ENCODE measurements around the gene TEX22. TPM values are rescaled to one million over a fixed set of nuclear protein-coding genes. Genes with fewer than 3 reads are reported as not detected.

The TEX22 gene
- total RNA-seq, 1 donor from 2014 or later, result not detected

- Histone ChIP-seq H3K4me3 (no peak overlapping the region), H3K79me2 (ENCODE audit: low read depth) (no peaks in the 10 kb centered on the region), H3K27ac (no peak overlapping the region), H3K9ac (no peak overlapping the region), H4K20me1 (ENCODE audit: low read depth) (peaks cover 4% of the 10 kb centered on the region), H3K27me3 (no peaks in the 10 kb centered on the region), H2AFZ (replicated peaks) (no peak overlapping the region), H3K9me3 (ENCODE audit: low read depth) (no peaks in the 10 kb centered on the region), H3F3A (ENCODE audit: low read depth) (peaks cover 14% of the 10 kb centered on the region), H3K36me3 (no peaks in the 10 kb centered on the region), H3K4me2 (no peak overlapping the region), H3K4me1 (no peaks in the 10 kb centered on the region)
- no peaks in the 10 kb centered on the region for H3K4me1 Mint-ChIP-seq
- peaks cover 4% of the 10 kb centered on the region for H3K27me3 Mint-ChIP-seq (ENCODE audit: insufficient read depth, low read depth)
- no peak for DNase-seq (ENCODE audit: low spot score)
- peaks cover 8% of the 10 kb centered on the region for H3K36me3 Mint-ChIP-seq
- no peak for TF ChIP-seq CTCF (IDR thresholded peaks at IDR 0.05)
- TF ChIP-seq EZH2phosphoT487 (IDR thresholded peaks at IDR 0.05), result no peak
- no peak for TF ChIP-seq EZH2 (IDR thresholded peaks at IDR 0.05)
- H3K4me3 Mint-ChIP-seq, result no peak overlapping the region
- peak overlapping the region; percentile 33 for H3K27ac Mint-ChIP-seq
- H3K9me3 Mint-ChIP-seq, result no peaks in the 10 kb centered on the region
Measured at GRCh38 chr14:105366386-105367074, 31.8 kb upstream of the TEX22 start.

GRCh38 chr14:105367116-105368031 lies 31.0 kb upstream of the TEX22 start:
- H3K79me2 ChIP-seq (ENCODE audit: low read depth), result no peaks in the 10 kb centered on the region
- no peak for DNase-seq (ENCODE audit: low spot score)
- peaks cover 14% of the 10 kb centered on the region for H3F3A ChIP-seq (ENCODE audit: low read depth)
- Mint-ChIP-seq H3K4me1 (no peaks in the 10 kb centered on the region), H3K27ac (peak overlapping the region; percentile 33), H3K4me3 (no peak overlapping the region), H3K36me3 (peaks cover 8% of the 10 kb centered on the region), H3K27me3 (ENCODE audit: insufficient read depth, low read depth) (peaks cover 4% of the 10 kb centered on the region), H3K9me3 (no peaks in the 10 kb centered on the region)
- no peaks in the 10 kb centered on the region for H3K27me3 ChIP-seq
- no peak overlapping the region for H3K4me3 ChIP-seq
- no peak overlapping the region for H3K9ac ChIP-seq
- H3K9me3 ChIP-seq (ENCODE audit: low read depth), result no peaks in the 10 kb centered on the region
- H3K27ac ChIP-seq, result no peak overlapping the region
- no peaks in the 10 kb centered on the region for H3K36me3 ChIP-seq
- no peak overlapping the region for H2AFZ ChIP-seq (replicated peaks)
- H3K4me2 ChIP-seq, result no peak overlapping the region
- no peaks in the 10 kb centered on the region for H3K4me1 ChIP-seq
- TF ChIP-seq EZH2 (IDR thresholded peaks at IDR 0.05) (no peak), CTCF (IDR thresholded peaks at IDR 0.05) (no peak), EZH2phosphoT487 (IDR thresholded peaks at IDR 0.05) (no peak)
- peaks cover 4% of the 10 kb centered on the region for H4K20me1 ChIP-seq (ENCODE audit: low read depth)

GRCh38 chr14:105368032-105368417 lies 30.3 kb upstream of the TEX22 start:
- H3K9me3 ChIP-seq (ENCODE audit: low read depth), result no peaks in the 10 kb centered on the region
- H3K36me3 Mint-ChIP-seq, result peaks cover 10% of the 10 kb centered on the region
- no peaks in the 10 kb centered on the region for H3K36me3 ChIP-seq

More at GRCh38 chr14:105368032-105368417, 30.3 kb upstream of the TEX22 start:
- Mint-ChIP-seq H3K9me3 (peaks cover 2% of the 10 kb centered on the region), H3K27me3 (ENCODE audit: insufficient read depth, low read depth) (peaks cover 4% of the 10 kb centered on the region), H3K4me3 (no peak overlapping the region), H3K4me1 (no peaks in the 10 kb centered on the region), H3K27ac (no peak overlapping the region)
- no peak overlapping the region for H3K4me3 ChIP-seq
- no peak overlapping the region for H3K4me2 ChIP-seq
- no peak for DNase-seq (ENCODE audit: low spot score)
- no peak overlapping the region for H3K27ac ChIP-seq
- no peaks in the 10 kb centered on the region for H3K27me3 ChIP-seq
- H4K20me1 ChIP-seq (ENCODE audit: low read depth), result peaks cover 4% of the 10 kb centered on the region
- H3F3A ChIP-seq (ENCODE audit: low read depth), result peaks cover 14% of the 10 kb centered on the region
- H2AFZ ChIP-seq (replicated peaks), result no peak overlapping the region
- H3K4me1 ChIP-seq, result no peaks in the 10 kb centered on the region
- TF ChIP-seq CTCF (IDR thresholded peaks at IDR 0.05), result no peak
- TF ChIP-seq EZH2 (IDR thresholded peaks at IDR 0.05), result no peak
- TF ChIP-seq EZH2phosphoT487 (IDR thresholded peaks at IDR 0.05), result no peak
- no peaks in the 10 kb centered on the region for H3K79me2 ChIP-seq (ENCODE audit: low read depth)
- H3K9ac ChIP-seq, result no peak overlapping the region

Data from neural progenitor cell (in vitro differentiated cells).